ENCODE results near the gene TBC1D13. TPM values are rescaled to one million over a fixed set of nuclear protein-coding genes. Genes with fewer than 3 reads are reported as not detected.

TBC1D13 gene
- total and polyA plus RNA-seq, 2 donors (not counting 1 experiment from before 2014, with no cell fraction given) = 28.8 to 29.1 TPM

GRCh38 chr9:128810873-128811272, 23.8 kb downstream of the TBC1D13 start:
- ChIA-PET CTCF (interaction anchor here (0.7 to 1.2 kb wide), 2 partner anchors 8 to 52 kb away, joined by 3 read pairs; no protein-coding TSS in a partner anchor), POLR2A (no interaction called here)
- H4K20me1 ChIP-seq (ENCODE audit: control insufficient read depth, insufficient read depth, low read length, poor library complexity, severe bottlenecking) = no peaks in the 10 kb centered on the region
- no peak overlapping the region for H3K27ac ChIP-seq (ENCODE audit: low read length in 2 of 2)
- H3K9me3 Mint-ChIP-seq (ENCODE audit: insufficient read depth) = no peaks in the 10 kb centered on the region
- H3K27me3 ChIP-seq (replicated peaks in 1 of 4; ENCODE audit: control extremely low read depth in 1 of 4, control insufficient read depth in 3 of 4, insufficient read depth in 4 of 4, low read length in 3 of 4) = no peaks in the 10 kb centered on the region
- ATAC-seq (ENCODE audit: low read depth) = no peak
- no peak overlapping the region for H3K4me2 ChIP-seq (replicated peaks; ENCODE audit: low read depth, low read length, poor library complexity, severe bottlenecking)
- no peaks in the 10 kb centered on the region for H3K79me2 ChIP-seq (ENCODE audit: control insufficient read depth, insufficient read depth, low read length)
- no peak overlapping the region for H3K9ac ChIP-seq (ENCODE audit: low read length)
- H2AFZ ChIP-seq (ENCODE audit: insufficient read depth, low read depth, low read length, poor library complexity, severe bottlenecking) = no peak overlapping the region
- no peaks in the 10 kb centered on the region for H3K4me1 ChIP-seq (ENCODE audit: control insufficient read depth in 2 of 2, insufficient read depth in 2 of 2, low read length in 2 of 2)
- H3K36me3 ChIP-seq (replicated peaks in 1 of 2; ENCODE audit: control extremely low read depth in 1 of 2, control insufficient read depth in 1 of 2, extremely low read depth in 1 of 2, insufficient read depth in 2 of 2, low read length in 1 of 2) = peaks cover 0 to 16% of the 10 kb centered on the region in 2 experiments
- no peak for DNase-seq
- H3K4me3 Mint-ChIP-seq = no peak overlapping the region
- H3K9me3 ChIP-seq (ENCODE audit: control extremely low read depth in 1 of 3, control insufficient read depth in 2 of 3, insufficient read depth in 1 of 3, low read length in 2 of 3) = no peaks in the 10 kb centered on the region
- TF ChIP-seq EZH2 (IDR thresholded peaks at IDR 0.05; ENCODE audit: borderline replicate concordance, insufficient read depth, low read depth, low read length, poor library complexity, severe bottlenecking) (no peak), CTCF (IDR thresholded peaks at IDR 0.05) (no peak)
- no peak overlapping the region for H3K4me3 ChIP-seq (ENCODE audit: control extremely low read depth in 1 of 5, extremely low read depth in 1 of 5, insufficient read depth in 1 of 5, low read depth in 2 of 5, low read length in 4 of 5)
- intact Hi-C loops (cut with micrococcal nuclease) = no loop called here
- no peaks in the 10 kb centered on the region for H3K27me3 Mint-ChIP-seq
- H3K4me1 Mint-ChIP-seq = no peaks in the 10 kb centered on the region
- WGBS (ENCODE audit: insufficient coverage) = no CpG with 5 or more reads among the region's 5 CpGs
- H3K27ac Mint-ChIP-seq = no peak overlapping the region

GRCh38 chr9:128818099-128818838, 31.2 kb downstream of the TBC1D13 start, which contains the start of gene ENDOG:
ENDOG (plus strand) TSS chr9:128818500; CDS start chr9:128818685, 185 bp downstream.
- H3K9me3 ChIP-seq (ENCODE audit: control extremely low read depth in 1 of 3, control insufficient read depth in 2 of 3, insufficient read depth in 1 of 3, low read length in 2 of 3) = peaks cover 0 to 9% (median 0%) of the 10 kb centered on the region in 3 donors
- peak within 1 kb of the TSS in 1 of 2 donors; percentile 53 for H3K27ac ChIP-seq (ENCODE audit: low read length in 2 of 2)
- H2AFZ ChIP-seq (ENCODE audit: insufficient read depth, low read depth, low read length, poor library complexity, severe bottlenecking) = peak within 1 kb of the TSS; percentile 91
- peaks cover 0 to 10% of the 10 kb centered on the region in 2 experiments for H3K36me3 ChIP-seq (replicated peaks in 1 of 2; ENCODE audit: control extremely low read depth in 1 of 2, control insufficient read depth in 1 of 2, extremely low read depth in 1 of 2, insufficient read depth in 2 of 2, low read length in 1 of 2)
- under 1% methylated on average over 68 of the region's 70 CpGs for WGBS (ENCODE audit: insufficient coverage)
- DNase-seq (peak; percentile 97), ATAC-seq (ENCODE audit: low read depth) (peak; percentile 95)
- peak within 1 kb of the TSS; percentile 94 for H3K27ac Mint-ChIP-seq
- H3K79me2 ChIP-seq (ENCODE audit: control insufficient read depth, insufficient read depth, low read length) = no peaks in the 10 kb centered on the region
- H3K9ac ChIP-seq (ENCODE audit: low read length) = peak within 1 kb of the TSS; percentile 70
- intact Hi-C loops (cut with micrococcal nuclease) = loop anchor here (1.0 to 2.0 kb wide), 8 partner anchors 11 to 362 kb away; partner anchors contain the start of genes ODF2, SET, SPOUT1 and TBC1D13
- CTCF ChIA-PET = interaction anchor here (0.6 to 2.1 kb wide), 27 partner anchors 10 to 1232 kb away, joined by 3 to 23 read pairs (median 5); partner anchors contain the start of genes DOLK, NUP188, PKN3 and SPOUT1
- peaks cover 14% of the 10 kb centered on the region for H3K4me1 Mint-ChIP-seq
- H3K4me3 Mint-ChIP-seq = peak within 1 kb of the TSS; percentile 95
- POLR2A ChIA-PET = interaction anchor here (0.5 to 1.8 kb wide), 16 partner anchors 32 to 926 kb away, joined by 3 to 11 read pairs (median 4); partner anchors contain the start of genes KYAT1, LRRC8A, SET and ZER1
- no peaks in the 10 kb centered on the region for H3K27me3 Mint-ChIP-seq
- H3K4me1 ChIP-seq (ENCODE audit: control insufficient read depth in 2 of 2, insufficient read depth in 2 of 2, low read length in 2 of 2) = peaks cover 5 to 16% of the 10 kb centered on the region in 2 donors
- TF ChIP-seq EZH2 (IDR thresholded peaks at IDR 0.05; ENCODE audit: borderline replicate concordance, insufficient read depth, low read depth, low read length, poor library complexity, severe bottlenecking) (no peak), CTCF (IDR thresholded peaks at IDR 0.05) (peak; percentile 95)
- H3K27me3 ChIP-seq (replicated peaks in 1 of 4; ENCODE audit: control extremely low read depth in 1 of 4, control insufficient read depth in 3 of 4, insufficient read depth in 4 of 4, low read length in 3 of 4) = no peaks in the 10 kb centered on the region
- H3K4me2 ChIP-seq (replicated peaks; ENCODE audit: low read depth, low read length, poor library complexity, severe bottlenecking) = peak within 1 kb of the TSS; percentile 98
- H3K9me3 Mint-ChIP-seq (ENCODE audit: insufficient read depth) = no peaks in the 10 kb centered on the region
- H4K20me1 ChIP-seq (ENCODE audit: control insufficient read depth, insufficient read depth, low read length, poor library complexity, severe bottlenecking) = no peaks in the 10 kb centered on the region
- peak within 1 kb of the TSS; percentile 68 to 76 (median 69) for H3K4me3 ChIP-seq (ENCODE audit: control extremely low read depth in 1 of 5, extremely low read depth in 1 of 5, insufficient read depth in 1 of 5, low read depth in 2 of 5, low read length in 4 of 5)

All from B cell (primary cell).